ENCODE results near the gene CYREN. TPM values are rescaled to one million over a fixed set of nuclear protein-coding genes. Genes with fewer than 3 reads are reported as not detected.

Gene CYREN
- total RNA-seq, 1 experiment from 2014 or later: 131 TPM

GRCh38 chr7:135200821-135201331 lies 30.4 kb upstream of the CYREN start:
- no peak for DNase-seq (ENCODE audit: low read depth)
- in situ Hi-C loops (cut with HindIII; ENCODE audit: low pct_unique_long_range_greater_than_20kb, low sequenced_read_pairs): no loop called here

- in situ Hi-C loops (cut with HindIII; ENCODE audit: low pct_unique_long_range_greater_than_20kb, low sequenced_read_pairs): no loop called here
- no peak for DNase-seq (ENCODE audit: low read depth)
Measured at GRCh38 chr7:135199439-135199838, 28.9 kb upstream of the CYREN start.

DNA sequence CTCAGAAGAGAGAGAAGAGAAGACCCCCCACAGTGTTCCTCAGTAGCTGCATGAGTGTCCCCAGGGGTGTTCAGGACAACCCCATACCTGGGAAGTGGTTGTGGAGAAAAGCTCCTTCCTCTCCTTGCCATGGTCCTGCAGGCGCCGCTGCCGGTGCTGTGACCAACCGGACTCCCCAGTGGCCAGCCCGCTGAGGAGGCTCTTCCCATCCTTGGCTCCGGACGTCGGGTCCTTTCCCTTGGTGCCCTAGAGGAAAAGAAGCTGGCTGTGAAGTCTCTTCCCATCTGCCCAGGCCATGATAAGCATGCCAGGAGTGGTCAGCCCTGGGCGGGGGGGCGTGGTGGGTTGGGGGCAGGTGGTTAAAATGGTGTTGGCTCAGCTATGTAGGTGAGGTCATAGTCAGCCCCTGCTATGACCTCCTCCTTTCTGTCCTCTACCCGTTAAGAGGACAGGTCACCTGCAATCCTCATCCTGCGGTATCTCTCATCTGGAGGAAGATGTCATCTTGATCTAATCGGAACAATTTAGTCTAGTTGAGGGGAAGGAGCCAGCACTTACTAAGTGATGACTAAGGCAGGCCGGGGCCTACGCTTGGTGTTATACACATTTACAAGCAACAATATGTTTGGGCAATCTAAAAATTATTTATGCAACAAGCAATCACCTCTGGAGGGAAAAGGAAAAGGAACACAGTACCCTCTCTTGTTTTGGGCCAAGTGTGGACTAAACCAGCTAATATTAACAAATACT lies 27.6 kb upstream of the CYREN start:
- in situ Hi-C loops (cut with HindIII; ENCODE audit: low pct_unique_long_range_greater_than_20kb, low sequenced_read_pairs): no loop called here
- DNase-seq (ENCODE audit: low read depth): no peak

DNA sequence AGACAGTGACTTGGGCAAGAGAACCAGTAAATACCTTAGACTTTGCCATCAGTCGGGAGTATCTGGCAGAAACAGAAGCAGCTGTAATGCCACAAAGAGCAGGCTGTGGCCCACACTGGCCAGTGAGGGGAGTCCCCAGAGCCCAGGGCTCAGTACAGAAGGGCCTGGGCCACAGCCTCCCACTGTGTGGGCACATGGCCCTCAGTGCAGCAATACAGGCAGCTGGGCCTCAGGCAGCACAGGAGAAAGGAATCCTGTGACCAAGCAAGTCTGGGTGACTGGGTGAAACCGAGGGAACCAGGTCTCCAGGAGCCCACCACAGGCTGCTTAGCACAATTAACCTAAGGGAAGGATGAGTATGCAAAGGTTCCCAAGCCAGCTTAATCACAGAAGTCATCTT lies 26.8 kb upstream of the CYREN start:
- in situ Hi-C loops (cut with HindIII; ENCODE audit: low pct_unique_long_range_greater_than_20kb, low sequenced_read_pairs): no loop called here
- no peak for DNase-seq (ENCODE audit: low read depth)

GRCh38 chr7:135195968-135196629 lies 25.6 kb upstream of the CYREN start:
- DNase-seq (ENCODE audit: low read depth): no peak
- in situ Hi-C loops (cut with HindIII; ENCODE audit: low pct_unique_long_range_greater_than_20kb, low sequenced_read_pairs): no loop called here

- in situ Hi-C loops (cut with HindIII; ENCODE audit: low pct_unique_long_range_greater_than_20kb, low sequenced_read_pairs): no loop called here
Measured at GRCh38 chr7:135195156-135195555, 24.6 kb upstream of the CYREN start.

GRCh38 chr7:135194494-135195095 lies 24.1 kb upstream of the CYREN start:
- DNase-seq (ENCODE audit: low read depth): no peak
- in situ Hi-C loops (cut with HindIII; ENCODE audit: low pct_unique_long_range_greater_than_20kb, low sequenced_read_pairs): no loop called here

More at GRCh38 chr7:135195156-135195555, 24.6 kb upstream of the CYREN start:
- no peak for DNase-seq (ENCODE audit: low read depth)

GRCh38 chr7:135193615-135194081 lies 23.1 kb upstream of the CYREN start:
- in situ Hi-C loops (cut with HindIII; ENCODE audit: low pct_unique_long_range_greater_than_20kb, low sequenced_read_pairs): no loop called here
- DNase-seq (ENCODE audit: low read depth): no peak

DNA sequence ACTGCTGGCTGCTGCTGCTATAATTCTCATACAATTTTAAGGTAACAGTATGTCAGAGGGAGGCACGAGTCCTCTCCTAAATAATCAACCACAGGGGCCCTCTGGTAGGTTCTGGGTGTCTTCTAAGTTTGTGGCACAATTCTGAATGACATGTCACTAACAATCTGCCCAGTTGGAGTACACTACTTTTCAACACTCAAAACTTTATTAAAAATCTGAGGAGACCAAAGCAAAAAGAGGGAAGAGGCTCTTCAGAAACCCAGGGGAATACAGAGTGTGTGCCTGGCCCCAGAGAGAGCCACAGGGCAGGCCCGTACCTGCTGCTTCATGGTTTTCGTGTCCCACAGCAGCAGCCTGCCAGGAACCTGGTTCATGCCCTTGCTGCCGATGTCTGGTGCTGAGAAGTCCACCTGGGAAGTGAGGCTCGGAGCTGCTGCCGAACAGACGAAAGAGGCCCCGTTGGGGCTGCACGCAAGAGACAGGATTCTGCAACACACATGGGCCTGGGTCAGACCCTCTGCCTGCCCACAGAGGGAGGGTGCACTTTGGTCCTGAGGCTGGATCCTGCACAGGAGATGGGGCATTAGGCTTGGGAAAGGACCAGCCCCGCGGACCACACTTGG lies 22.5 kb upstream of the CYREN start:
- no peak for DNase-seq (ENCODE audit: low read depth)
- in situ Hi-C loops (cut with HindIII; ENCODE audit: low pct_unique_long_range_greater_than_20kb, low sequenced_read_pairs): no loop called here

DNA sequence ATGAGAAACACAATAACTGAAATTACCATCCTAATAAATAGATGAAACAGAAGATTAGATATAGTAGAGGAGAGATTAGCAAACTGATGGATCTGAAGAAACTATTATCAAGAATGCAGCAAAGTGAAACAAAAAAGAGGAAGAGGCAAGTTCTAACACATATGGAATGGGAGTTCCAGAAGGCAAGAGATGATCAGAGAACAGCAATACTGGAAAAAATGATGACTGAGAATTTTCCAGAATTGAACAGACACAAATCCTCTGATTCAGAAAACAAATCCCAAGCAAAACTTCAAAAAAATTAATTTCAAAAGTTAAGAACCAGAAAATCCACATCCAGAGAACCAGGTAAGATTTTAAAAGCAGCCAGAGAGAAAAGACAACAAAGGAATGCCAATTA lies 20.2 kb upstream of the CYREN start:
- no peak for DNase-seq (ENCODE audit: low read depth)
- in situ Hi-C loops (cut with HindIII; ENCODE audit: low pct_unique_long_range_greater_than_20kb, low sequenced_read_pairs): no loop called here

- in situ Hi-C loops (cut with HindIII; ENCODE audit: low pct_unique_long_range_greater_than_20kb, low sequenced_read_pairs): no loop called here
Measured at GRCh38 chr7:135189961-135190360, 19.5 kb upstream of the CYREN start.

DNA sequence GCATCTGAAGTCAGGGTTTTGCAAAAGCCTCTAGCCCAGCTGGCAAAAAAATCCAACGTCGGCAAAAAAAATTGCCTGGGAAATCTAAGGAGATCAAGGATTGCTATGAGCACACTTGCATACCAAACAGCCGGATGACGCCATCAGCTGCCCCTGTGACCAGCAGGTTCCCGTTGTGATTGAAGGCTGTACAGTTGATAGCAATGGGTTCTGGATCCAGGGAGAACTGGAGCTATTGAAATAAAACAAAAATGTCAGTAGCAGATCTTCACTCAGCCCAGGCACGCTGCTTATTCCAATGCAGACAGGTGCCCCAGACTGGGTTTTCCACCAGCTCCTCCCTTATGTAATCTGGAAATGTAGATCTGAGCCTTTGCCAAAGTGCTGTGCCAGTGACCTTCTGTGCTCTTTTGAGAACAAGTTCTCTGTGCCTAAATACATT lies 18.7 kb upstream of the CYREN start:
- in situ Hi-C loops (cut with HindIII; ENCODE audit: low pct_unique_long_range_greater_than_20kb, low sequenced_read_pairs): no loop called here

More at GRCh38 chr7:135189961-135190360, 19.5 kb upstream of the CYREN start:
- no peak for DNase-seq (ENCODE audit: low read depth)

DNA sequence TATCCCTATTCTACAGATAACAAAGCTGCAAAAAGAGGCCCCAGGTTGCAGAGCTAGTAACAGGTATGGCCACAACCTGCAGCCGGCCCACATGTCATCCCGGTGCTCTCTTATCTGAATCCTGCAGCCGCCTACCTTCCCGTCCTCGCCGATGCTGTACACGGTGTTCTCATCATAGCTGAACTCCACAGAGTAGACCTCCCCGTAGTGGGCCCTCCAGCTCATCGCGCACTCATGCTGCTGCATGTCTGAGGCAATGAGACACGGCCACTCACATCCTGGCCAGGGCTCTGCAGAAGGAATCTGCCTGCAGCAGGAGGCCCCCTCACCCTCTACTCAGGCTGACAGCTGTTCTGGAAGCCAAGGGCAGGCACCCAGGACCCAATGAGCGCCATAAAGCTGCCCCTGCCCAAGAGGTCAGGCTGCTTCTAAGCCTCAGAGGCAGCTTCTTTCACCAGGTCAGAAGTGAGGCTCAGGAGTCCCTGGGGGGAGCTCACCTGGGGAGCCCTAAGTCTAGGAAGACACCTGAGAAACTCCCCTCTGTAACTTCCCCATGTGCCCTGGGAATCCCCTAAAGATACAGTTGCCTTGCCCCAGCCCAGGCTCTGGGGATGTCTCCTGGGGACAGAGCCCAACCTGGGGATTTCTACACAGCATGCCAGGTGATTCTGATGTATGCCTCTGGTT lies 17.9 kb upstream of the CYREN start:
- no peak for DNase-seq (ENCODE audit: low read depth)
- in situ Hi-C loops (cut with HindIII; ENCODE audit: low pct_unique_long_range_greater_than_20kb, low sequenced_read_pairs): no loop called here

More for the DNA sequence above, 18.7 kb upstream of the CYREN start:
- no peak for DNase-seq (ENCODE audit: low read depth)

GRCh38 chr7:135186841-135187253 lies 16.3 kb upstream of the CYREN start:
- in situ Hi-C loops (cut with HindIII; ENCODE audit: low pct_unique_long_range_greater_than_20kb, low sequenced_read_pairs): no loop called here
- no peak for DNase-seq (ENCODE audit: low read depth)

DNA sequence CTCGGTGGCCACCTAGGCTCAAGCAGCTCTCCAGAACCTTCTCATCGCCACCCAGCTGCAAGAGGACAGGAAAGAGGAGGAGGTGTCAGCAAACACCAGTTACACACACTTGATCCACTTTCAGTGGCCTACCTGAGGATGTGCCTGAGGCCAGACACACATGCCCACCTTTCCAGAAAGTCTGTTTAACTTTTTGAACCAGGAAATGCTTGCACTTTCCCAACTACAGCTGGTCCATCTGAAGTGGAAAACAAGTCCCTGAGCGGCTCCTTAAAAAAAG lies 15.7 kb upstream of the CYREN start:
- in situ Hi-C loops (cut with HindIII; ENCODE audit: low pct_unique_long_range_greater_than_20kb, low sequenced_read_pairs): no loop called here
- no peak for DNase-seq (ENCODE audit: low read depth)

- no peak for DNase-seq (ENCODE audit: low read depth)
- in situ Hi-C loops (cut with HindIII; ENCODE audit: low pct_unique_long_range_greater_than_20kb, low sequenced_read_pairs): no loop called here
Measured at GRCh38 chr7:135185471-135186260, 15.2 kb upstream of the CYREN start.

- in situ Hi-C loops (cut with HindIII; ENCODE audit: low pct_unique_long_range_greater_than_20kb, low sequenced_read_pairs): no loop called here
- no peak for DNase-seq (ENCODE audit: low read depth)
Measured at GRCh38 chr7:135184254-135184841, 13.8 kb upstream of the CYREN start.

All from Caki2 (cell line).